Liver (tissue), 2 donors: ENCODE results near the gene GTSE1.

ENCODE experiments used
- CTCF ChIP-seq: fragments of 150-350 bp; IDR thresholded peaks from 2 replicates; pipeline ENCODE4 v1.5.1; 2017; ENCODE audit warnings: improper control_type of control experiment, low read depth, low read length; ENCODE audit not compliant: missing input control
- MAX ChIP-seq: IDR thresholded peaks from 2 replicates; pipeline ENCODE4 v1.6.1; 2016; ENCODE audit warnings: antibody characterized with exemption
- donor health status: healthy.

- no peak for TF ChIP-seq CTCF
- TF ChIP-seq MAX = no peak
Measured at GRCh38 chr22:46293577-46294260, 3.0 kb upstream of the GTSE1 start.
